Activated CD8-positive, alpha-beta memory T cell treated with anti-CD3 and anti-CD28 coated beads, Interleukin-2, amount 50 U/mL, for 24 hours (primary cell): ENCODE measurements around the gene CYSRT1.

Experiments
- DNase-seq: peaks from one replicate; pipeline ENCODE4 v3.0.0-alpha.2; 2020; ENCODE audit errors: extremely low read depth

CYSRT1 gene

GRCh38 chr9:137271696-137272076, 46.7 kb downstream of the CYSRT1 start:
- no peak for DNase-seq

DNA sequence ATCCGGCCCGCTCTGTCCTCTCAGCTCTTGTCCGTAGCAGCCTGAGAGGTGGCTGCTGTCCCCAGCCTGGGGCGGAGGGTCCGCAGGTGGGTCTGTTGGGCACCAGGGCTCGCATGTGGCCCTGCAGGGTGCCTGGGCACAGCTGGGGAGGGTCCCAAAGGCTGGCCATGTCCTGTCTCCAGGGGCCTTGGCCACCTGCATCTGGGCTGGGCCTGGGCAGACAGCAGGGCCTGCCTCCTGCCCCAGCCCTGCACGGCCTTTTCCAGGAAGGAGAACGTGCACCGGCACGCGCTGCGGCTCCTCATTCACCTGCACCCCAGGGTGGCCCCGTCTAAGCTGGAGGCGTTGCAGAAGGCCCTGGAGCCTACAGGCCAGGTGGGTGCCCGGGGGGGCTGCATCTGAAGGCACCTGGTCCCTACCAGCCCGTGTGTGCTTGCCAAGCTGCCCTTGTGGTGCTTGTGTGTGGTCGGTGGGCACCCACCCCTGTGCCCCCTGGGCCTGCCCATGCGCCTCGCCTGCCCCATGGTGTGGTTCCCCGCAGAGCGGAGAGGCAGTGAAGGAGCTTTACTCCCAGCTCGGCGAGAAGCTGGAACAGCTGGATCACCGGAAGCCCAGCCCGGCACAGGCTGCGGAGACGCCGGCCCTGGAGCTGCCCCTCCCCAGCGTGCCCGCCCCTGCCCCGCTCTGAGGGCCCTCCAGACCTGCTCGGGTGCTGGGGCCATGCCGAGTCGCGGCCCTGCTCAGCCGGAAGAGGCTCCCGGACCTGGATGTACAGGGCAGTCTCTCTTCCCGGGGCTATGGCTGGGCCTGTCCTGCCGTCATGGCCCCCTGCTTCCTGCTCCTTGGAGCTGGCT, 47.5 kb downstream of the CYSRT1 start:
- DNase-seq: no peak

DNA sequence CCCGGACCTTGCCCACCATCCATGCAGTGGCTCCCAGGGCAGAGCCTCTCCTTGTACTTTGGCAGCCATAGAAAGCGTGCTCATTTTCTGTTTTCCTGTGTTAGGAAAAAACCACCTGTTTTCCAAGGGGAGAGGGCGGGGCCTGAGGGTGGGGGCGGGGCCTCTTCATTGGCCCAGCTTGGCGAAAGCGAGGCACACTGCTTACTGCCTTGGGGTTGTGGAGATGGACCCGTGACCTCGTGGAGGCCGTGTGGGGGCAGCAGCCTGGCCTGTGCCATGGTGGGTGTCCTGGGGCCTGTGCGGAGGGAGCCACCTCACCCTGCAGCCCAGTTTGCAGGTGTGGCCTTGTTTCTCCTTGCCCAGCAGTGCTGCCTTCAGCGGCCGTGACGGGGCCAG, 48.1 kb downstream of the CYSRT1 start:
- no peak for DNase-seq

DNA sequence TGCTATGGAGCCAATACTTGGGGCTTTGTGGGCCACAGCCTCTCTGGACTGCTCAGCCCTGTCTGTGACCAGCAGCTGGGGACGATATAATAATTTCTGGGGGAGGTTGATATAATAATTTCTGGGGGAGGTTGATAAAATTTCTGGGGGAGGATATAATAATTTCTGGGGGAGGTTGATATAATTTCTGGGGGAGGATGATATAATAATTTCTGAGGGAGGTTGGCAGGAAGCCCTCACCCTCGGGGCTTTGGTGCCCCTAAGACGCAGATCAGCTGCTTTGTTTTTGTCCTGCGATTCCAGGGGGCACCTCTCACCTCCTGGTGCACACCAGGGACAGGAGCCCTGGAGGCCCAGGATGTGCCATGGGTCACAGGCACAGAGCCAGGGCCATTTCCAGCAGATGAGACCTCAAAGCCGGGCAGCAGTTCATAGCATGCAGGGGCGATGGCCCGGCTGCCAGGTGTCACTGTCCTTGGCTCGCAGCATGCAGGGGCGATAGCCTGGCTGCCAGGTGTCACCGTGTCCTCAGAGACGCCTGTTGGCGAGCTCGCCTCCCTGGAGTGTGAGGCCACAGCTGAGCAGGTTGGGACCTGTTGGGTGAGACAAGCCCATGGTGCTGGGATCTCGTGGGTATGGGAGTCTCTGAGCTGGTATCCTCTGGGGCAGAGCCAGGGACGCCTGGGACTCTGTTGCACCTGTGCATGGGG, 48.8 kb downstream of the CYSRT1 start:
- no peak for DNase-seq

- no peak for DNase-seq
These were observed 50.2 kb downstream of the CYSRT1 start for GRCh38 chr9:137275203-137275587.
